ENCODE data around the gene MYO16.

Gene MYO16

DNA sequence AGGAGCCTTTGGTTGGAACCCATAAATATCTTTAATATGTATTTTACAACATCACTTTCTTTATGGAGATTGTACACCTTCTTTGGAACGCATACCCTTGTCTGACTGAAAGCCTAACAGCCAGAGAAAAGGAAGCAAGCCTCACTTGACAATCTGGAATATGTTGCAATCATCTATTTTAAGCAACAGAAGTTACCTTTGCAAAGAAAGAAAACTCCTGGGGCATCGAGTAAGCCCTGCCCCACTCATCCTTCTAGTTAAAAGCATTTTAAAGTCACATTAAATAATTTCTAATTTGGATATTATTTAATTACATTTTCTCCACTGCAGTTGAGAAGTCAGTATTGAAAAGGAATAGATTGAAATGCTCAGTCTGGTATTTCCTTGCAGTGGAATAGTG is 542.7 kb downstream of the MYO16 start:
- H3K4me3 ChIP-seq (ENCODE audit: low read length) = no peak overlapping the region
- TF ChIP-seq, protein P1, sequence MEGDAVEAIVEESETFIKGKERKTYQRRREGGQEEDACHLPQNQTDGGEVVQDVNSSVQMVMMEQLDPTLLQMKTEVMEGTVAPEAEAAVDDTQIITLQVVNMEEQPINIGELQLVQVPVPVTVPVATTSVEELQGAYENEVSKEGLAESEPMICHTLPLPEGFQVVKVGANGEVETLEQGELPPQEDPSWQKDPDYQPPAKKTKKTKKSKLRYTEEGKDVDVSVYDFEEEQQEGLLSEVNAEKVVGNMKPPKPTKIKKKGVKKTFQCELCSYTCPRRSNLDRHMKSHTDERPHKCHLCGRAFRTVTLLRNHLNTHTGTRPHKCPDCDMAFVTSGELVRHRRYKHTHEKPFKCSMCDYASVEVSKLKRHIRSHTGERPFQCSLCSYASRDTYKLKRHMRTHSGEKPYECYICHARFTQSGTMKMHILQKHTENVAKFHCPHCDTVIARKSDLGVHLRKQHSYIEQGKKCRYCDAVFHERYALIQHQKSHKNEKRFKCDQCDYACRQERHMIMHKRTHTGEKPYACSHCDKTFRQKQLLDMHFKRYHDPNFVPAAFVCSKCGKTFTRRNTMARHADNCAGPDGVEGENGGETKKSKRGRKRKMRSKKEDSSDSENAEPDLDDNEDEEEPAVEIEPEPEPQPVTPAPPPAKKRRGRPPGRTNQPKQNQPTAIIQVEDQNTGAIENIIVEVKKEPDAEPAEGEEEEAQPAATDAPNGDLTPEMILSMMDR (conservative IDR thresholded peaks at IDR 0.05; ENCODE audit: low read depth, low read length) = no peak

DNA sequence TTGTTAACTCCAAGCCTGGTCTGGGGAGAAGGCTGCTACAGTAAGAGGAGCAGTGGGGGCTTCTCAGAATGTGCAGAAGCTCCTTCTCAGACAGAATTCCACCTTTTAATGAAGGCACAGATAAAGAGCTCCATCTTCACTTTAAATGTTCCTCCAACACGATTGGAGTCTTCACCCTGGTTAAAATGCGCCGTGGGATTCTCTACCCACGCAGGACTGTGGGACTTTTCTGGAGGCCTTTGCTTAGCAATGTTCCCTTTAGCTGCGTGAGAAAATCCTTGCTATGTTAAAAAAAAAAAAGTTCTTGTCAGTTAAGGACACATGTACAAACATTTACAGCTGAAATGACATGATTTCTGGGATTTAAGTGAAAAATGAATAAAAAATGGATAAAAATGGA is 546.3 kb downstream of the MYO16 start:
- no peak for DNase-seq (ENCODE audit: low read depth)
- TF ChIP-seq, protein P1 (conservative IDR thresholded peaks at IDR 0.05; ENCODE audit: low read depth, low read length) = no peak

More for the DNA sequence above, 542.7 kb downstream of the MYO16 start:
- DNase-seq (ENCODE audit: low read depth) = no peak

DNA sequence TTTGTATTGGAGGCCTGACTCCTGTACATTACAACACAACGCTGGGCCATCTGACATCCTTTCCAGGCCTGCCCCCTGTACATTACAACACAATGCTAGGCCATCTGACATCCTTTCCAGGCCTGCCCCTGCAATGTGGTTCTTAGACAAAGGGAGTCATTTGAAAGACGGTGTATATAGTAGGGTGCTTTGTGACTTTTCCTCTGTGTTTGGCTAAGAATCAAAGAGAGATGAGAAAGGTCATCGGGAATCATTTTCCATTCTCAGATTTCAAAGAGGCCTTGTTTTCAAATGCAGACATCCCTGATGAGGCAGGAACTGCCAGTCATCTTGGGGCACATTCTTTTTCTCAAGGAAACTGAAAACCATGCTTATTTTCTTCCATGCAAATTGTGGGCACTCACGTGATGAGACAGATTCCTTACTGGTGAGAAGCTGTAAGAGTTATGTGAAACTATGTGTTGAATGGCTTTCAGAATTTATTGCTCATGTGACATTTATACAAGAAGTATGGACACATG is 551.6 kb downstream of the MYO16 start:
- DNase-seq (ENCODE audit: low read depth) = peak; percentile 75
- TF ChIP-seq, protein P1 (conservative IDR thresholded peaks at IDR 0.05; ENCODE audit: low read depth, low read length) = no peak
- H3K4me3 ChIP-seq (ENCODE audit: low read length) = no peak overlapping the region

More for the DNA sequence above, 546.3 kb downstream of the MYO16 start:
- no peak overlapping the region for H3K4me3 ChIP-seq (ENCODE audit: low read length)

DNA sequence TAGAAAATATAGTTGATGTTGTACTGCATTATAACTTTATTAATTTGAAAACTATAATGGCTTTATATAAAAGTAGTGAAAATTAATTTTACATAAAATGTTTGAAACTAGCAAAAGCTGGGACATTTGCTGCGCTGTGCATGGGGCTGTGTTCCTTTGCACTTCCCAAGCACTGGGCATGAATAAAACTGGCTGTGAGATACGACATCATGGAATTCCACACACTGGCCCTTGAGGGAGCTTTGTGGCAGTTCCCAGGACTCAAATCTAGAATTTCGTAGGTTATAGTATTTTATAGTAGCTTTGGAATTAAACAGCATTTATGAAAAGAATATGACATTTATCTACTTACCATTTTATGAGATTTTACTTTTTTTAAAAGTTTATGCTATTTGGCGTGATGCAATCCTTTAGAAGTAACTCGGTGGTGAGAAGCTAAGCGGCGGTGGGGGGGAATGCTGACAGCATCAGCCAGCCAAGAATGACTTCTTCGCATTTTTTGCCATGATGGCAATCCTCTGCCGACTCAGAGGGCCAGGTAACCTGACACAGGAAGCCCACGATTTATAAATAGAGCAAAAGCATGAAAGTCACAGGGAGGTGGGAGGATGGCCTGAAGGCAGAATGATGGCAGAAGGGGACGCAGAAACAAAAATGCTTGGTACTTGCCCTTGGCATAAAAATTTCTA is 553.5 kb downstream of the MYO16 start:
- no peak for DNase-seq (ENCODE audit: low read depth)
- H3K4me3 ChIP-seq (ENCODE audit: low read length) = no peak overlapping the region
- TF ChIP-seq, protein P1 (conservative IDR thresholded peaks at IDR 0.05; ENCODE audit: low read depth, low read length) = no peak

DNA sequence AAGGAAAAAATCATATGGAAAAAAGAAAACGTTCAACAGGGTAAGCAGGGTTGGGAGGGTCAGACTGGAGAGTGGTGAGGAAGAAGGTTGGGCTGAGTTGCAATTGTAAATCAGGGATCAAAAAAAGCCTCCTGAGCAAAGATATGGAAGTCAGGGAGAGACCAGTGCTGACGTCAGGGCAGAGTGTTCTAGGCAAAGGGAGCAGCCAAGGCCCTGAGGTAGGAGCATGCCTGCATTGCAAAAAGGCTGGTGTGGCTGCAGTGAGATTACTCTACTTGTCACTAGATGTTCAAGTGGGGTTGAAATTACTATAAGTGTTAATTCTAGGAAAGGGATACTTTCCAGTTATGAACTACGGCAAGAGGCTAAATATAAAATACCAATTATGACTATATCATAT is 562.0 kb downstream of the MYO16 start:
- TF ChIP-seq, protein P1 (conservative IDR thresholded peaks at IDR 0.05; ENCODE audit: low read depth, low read length) = no peak
- no peak overlapping the region for H3K4me3 ChIP-seq (ENCODE audit: low read length)
- no peak for DNase-seq (ENCODE audit: low read depth)

DNA sequence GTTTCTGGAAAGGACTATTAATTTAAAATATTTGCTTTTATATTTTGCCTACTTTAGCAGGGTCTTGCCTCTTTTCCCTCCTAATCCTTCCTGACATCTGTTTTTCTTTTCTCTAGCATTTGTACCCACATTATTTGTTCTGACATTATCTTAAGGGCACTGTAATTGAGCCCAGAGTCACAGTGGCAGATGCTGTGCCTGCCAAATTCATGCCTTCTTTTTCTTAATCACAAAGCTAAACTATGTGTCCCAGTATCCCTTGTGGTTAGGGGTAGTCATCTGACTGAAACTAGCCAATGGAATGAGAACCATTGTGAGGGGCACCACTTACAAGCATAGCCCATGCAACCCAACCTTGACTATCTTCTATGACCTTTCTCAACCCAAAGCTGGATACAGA is 562.9 kb downstream of the MYO16 start:
- TF ChIP-seq, protein P1 (conservative IDR thresholded peaks at IDR 0.05; ENCODE audit: low read depth, low read length) = no peak
- DNase-seq (ENCODE audit: low read depth) = no peak
- no peak overlapping the region for H3K4me3 ChIP-seq (ENCODE audit: low read length)

DNA sequence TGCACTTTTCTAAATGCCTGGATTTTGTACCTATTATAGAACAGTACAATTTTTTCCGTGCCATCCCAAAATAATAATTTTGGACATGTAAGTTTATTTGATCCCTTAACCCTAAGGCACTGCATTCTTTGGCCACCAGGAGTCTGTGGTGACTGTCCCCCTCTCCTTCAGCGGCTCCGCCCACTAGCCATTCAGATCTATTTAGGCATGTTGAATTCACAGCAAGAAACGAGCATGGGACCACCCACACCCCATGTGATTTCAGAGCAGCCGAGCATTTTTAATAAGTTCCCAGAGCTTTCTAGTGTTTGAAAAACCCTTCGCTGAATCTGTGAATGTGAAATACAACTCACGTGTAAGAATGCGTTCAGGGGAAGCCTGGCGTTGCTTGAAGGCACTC is 567.5 kb downstream of the MYO16 start:
- TF ChIP-seq, protein P1 (conservative IDR thresholded peaks at IDR 0.05; ENCODE audit: low read depth, low read length) = peak; percentile 14
- no peak for DNase-seq (ENCODE audit: low read depth)
- no peak overlapping the region for H3K4me3 ChIP-seq (ENCODE audit: low read length)
